Measurements from ENCODE around the gene ATL1. TPM values are rescaled to one million over a fixed set of nuclear protein-coding genes. Genes with fewer than 3 reads are reported as not detected.
"Not testable (repeated sequence)": the region's sequence is repeated elsewhere in the genome, so short reads cannot be mapped to it uniquely, and the experiment has no call there.

ATL1 gene
- total RNA-seq, 1 experiment from 2014 or later: 5.9 TPM

GRCh38 chr14:50601394-50601793, 41.4 kb downstream of the ATL1 start:
- no peak for DNase-seq (ENCODE audit: low read depth)

GRCh38 chr14:50602035-50602434, 42.1 kb downstream of the ATL1 start:
- no peak for DNase-seq (ENCODE audit: low read depth)

GRCh38 chr14:50603565-50603964, 43.6 kb downstream of the ATL1 start:
- no peak for DNase-seq (ENCODE audit: low read depth)

GRCh38 chr14:50605766-50606165, 45.8 kb downstream of the ATL1 start:
- no peak for DNase-seq (ENCODE audit: low read depth)

- DNase-seq (ENCODE audit: low read depth): no peak
Observed at GRCh38 chr14:50606468-50606867, 46.5 kb downstream of the ATL1 start.

- DNase-seq (ENCODE audit: low read depth): peak; percentile 28
Observed at GRCh38 chr14:50607181-50607580, 47.2 kb downstream of the ATL1 start.

GRCh38 chr14:50607761-50608160, 47.8 kb downstream of the ATL1 start:
- DNase-seq (ENCODE audit: low read depth): no peak

GRCh38 chr14:50608302-50608851, 48.4 kb downstream of the ATL1 start:
- no peak for DNase-seq (ENCODE audit: low read depth)

GRCh38 chr14:50610465-50610864, 50.5 kb downstream of the ATL1 start:
- DNase-seq (ENCODE audit: low read depth): no peak

- DNase-seq (ENCODE audit: low read depth): no peak
Observed at GRCh38 chr14:50612806-50613205, 52.9 kb downstream of the ATL1 start.

- DNase-seq (ENCODE audit: low read depth): no peak
Observed at GRCh38 chr14:50615056-50615455, 55.1 kb downstream of the ATL1 start.

GRCh38 chr14:50615552-50615951, 55.6 kb downstream of the ATL1 start:
- DNase-seq (ENCODE audit: low read depth): no peak

GRCh38 chr14:50616275-50616674, 56.3 kb downstream of the ATL1 start:
- DNase-seq (ENCODE audit: low read depth): no peak

- peak; percentile 34 for DNase-seq (ENCODE audit: low read depth)
Observed at GRCh38 chr14:50619569-50620141, 59.7 kb downstream of the ATL1 start.

- peak; percentile 7 for DNase-seq (ENCODE audit: low read depth)
Observed at GRCh38 chr14:50620341-50620740, 60.4 kb downstream of the ATL1 start.

GRCh38 chr14:50622978-50623377, 63.0 kb downstream of the ATL1 start:
- no peak for DNase-seq (ENCODE audit: low read depth)

GRCh38 chr14:50624447-50624846, 64.5 kb downstream of the ATL1 start:
- DNase-seq (ENCODE audit: low read depth): no peak

GRCh38 chr14:50624947-50625346, 65.0 kb downstream of the ATL1 start:
- not testable (repeated sequence) for DNase-seq (ENCODE audit: low read depth)

GRCh38 chr14:50631408-50631821, 71.5 kb downstream of the ATL1 start:
- DNase-seq (ENCODE audit: low read depth): peak; percentile 36

GRCh38 chr14:50633954-50634353, 74.0 kb downstream of the ATL1 start:
- no peak for DNase-seq (ENCODE audit: low read depth)

- no peak for DNase-seq (ENCODE audit: low read depth)
Observed at GRCh38 chr14:50635141-50635540, 75.2 kb downstream of the ATL1 start.

GRCh38 chr14:50647282-50647681, 87.3 kb downstream of the ATL1 start:
- DNase-seq (ENCODE audit: low read depth): no peak

GRCh38 chr14:50647753-50648152, 87.8 kb downstream of the ATL1 start:
- no peak for DNase-seq (ENCODE audit: low read depth)

GRCh38 chr14:50649691-50650090, 89.7 kb downstream of the ATL1 start:
- no peak for DNase-seq (ENCODE audit: low read depth)

Data from Daoy (cell line).